ENCODE data around the gene PCGF6.

GRCh38 chr10:103394180-103394579 lies 43.2 kb upstream of the PCGF6 start:
- TF ChIP-seq CTCF (IDR thresholded peaks at IDR 0.05; ENCODE audit: borderline replicate concordance, extremely low read depth, low read length, poor library complexity, severe bottlenecking) (no peak), EZH2 (IDR thresholded peaks at IDR 0.05; ENCODE audit: borderline replicate concordance, low read depth, low read length, severe bottlenecking) (no peak)
